Sigmoid colon (tissue), 7 donors: Measurements from ENCODE around the gene KCNQ5. TPM values are rescaled to one million over a fixed set of nuclear protein-coding genes. Genes with fewer than 3 reads are reported as not detected.

Source experiments
- DNase-seq: peaks from one replicate; pipeline ENCODE4 v3.0.0-alpha.2; 2019
- H3K27ac ChIP-seq, 4 donors: fragments of 200-600 bp; sonication (generic); one replicate each; pipeline ENCODE4 v1.5.1; 2016 to 2019; ENCODE audit warnings: mild to moderate bottlenecking in 1 of 4
- H3K27me3 ChIP-seq, 3 donors: fragments of 200-600 bp; sonication (generic); one replicate each; pipeline ENCODE4 v1.5.1; 2019; ENCODE audit warnings: mild to moderate bottlenecking in 1 of 3
- H3K36me3 ChIP-seq, 4 donors: fragments of 200-600 bp; sonication (generic); one replicate each; pipeline ENCODE4 v1.5.1; 2016 to 2019
- H3K4me1 ChIP-seq, 4 donors: fragments of 200-600 bp; sonication (generic); one replicate each; pipeline ENCODE4 v1.5.1; 2017 to 2019
- H3K4me3 ChIP-seq, 4 donors: fragments of 200-600 bp; sonication (generic); one replicate each; pipeline ENCODE4 v1.5.1; 2017 to 2019; ENCODE audit warnings: mild to moderate bottlenecking in 2 of 4, moderate library complexity in 1 of 4
- H3K9me3 ChIP-seq, 4 donors: fragments of 200-600 bp in 3 of 4; sonication (generic) in 3 of 4; one replicate each; pipeline versions ENCODE4 v1.5.1 to v1.6.1; 2013 to 2019
- CTCF ChIP-seq, 4 experiments: fragments of 450-650 bp in 3 of 4; fragments of 200-600 bp in 1 of 4; IDR thresholded peaks; one replicate each; pipeline ENCODE4 v1.5.1; 2016 to 2019; ENCODE audit warnings: antibody characterized with exemption in 4 of 4, mild to moderate bottlenecking in 3 of 4, moderate library complexity in 2 of 4
- EP300 ChIP-seq, 4 donors: sonication (generic); formaldehyde crosslinking; IDR thresholded peaks; one replicate each; pipeline ENCODE4 v1.6.1; 2017; ENCODE audit warnings: antibody characterized with exemption in 4 of 4
- POLR2A ChIP-seq, 2 donors: fragments of 450-650 bp; IDR thresholded peaks; one replicate each; pipeline ENCODE4 v1.6.1; 2016; ENCODE audit warnings: antibody characterized with exemption in 2 of 2, mild to moderate bottlenecking in 2 of 2, moderate library complexity in 2 of 2
- POLR2AphosphoS5 ChIP-seq, 4 donors: sonication (generic); formaldehyde crosslinking; IDR thresholded peaks; one replicate each; pipeline ENCODE4 v1.6.1; 2017; ENCODE audit warnings: antibody characterized with exemption in 4 of 4
- WGBS, 2 donors: extraction: QIAGEN DNeasy Blood & Tissue Kit; methylation state at CpG; one replicate each; pipeline ENCODE4 v1.1.7; 2013; 5-methylcytosine and 5-hydroxymethylcytosine counted together
- intact Hi-C: fragments of 100-400 bp; cut with DNase I; formaldehyde crosslinking; loops from one replicate; pipeline ENCODE4 v1.15.1; 2023
- polyA plus RNA-seq, 3 donors: library from polyadenylated mRNA; stranded (reverse); fragments of 200-250 nt; gene quantifications; one replicate each; pipeline ENCODE4 v1.2.3, GENCODE V29; 2013
- total RNA-seq, 4 donors: library from RNA; depleted of rRNA; stranded (reverse); fragments of >200 nt; gene quantifications; one replicate each; pipeline ENCODE4 v1.1.0, GENCODE V29; 2016
- donor health status: healthy with polysubstance abuse.
- donor health status: Bipolar disorder and iron deficiency.
- donor health status: healthy.

The KCNQ5 gene
- total and polyA plus RNA-seq, 7 donors, result 0.49 to 2.1 (median 1.1) TPM; not detected in 2

- no peaks in the 10 kb centered on the region for H3K9me3 ChIP-seq
- no peak for DNase-seq
- intact Hi-C loops, result no loop called here
- TF ChIP-seq POLR2A (IDR thresholded peaks at IDR 0.05) (no peak), EP300 (IDR thresholded peaks at IDR 0.05) (no peak), CTCF (IDR thresholded peaks at IDR 0.05) (no peak), POLR2AphosphoS5 (IDR thresholded peaks at IDR 0.05) (no peak)
- no peaks in the 10 kb centered on the region for H3K36me3 ChIP-seq
- WGBS, 2 donors, result 77% methylated on average over 4 of the region's 4 CpGs
- H3K27ac ChIP-seq, result no peak overlapping the region
- no peak overlapping the region for H3K4me3 ChIP-seq
- H3K27me3 ChIP-seq, result no peaks in the 10 kb centered on the region
- no peaks in the 10 kb centered on the region for H3K4me1 ChIP-seq
These were observed 466.4 kb downstream of the KCNQ5 start for GRCh38 chr6:73088138-73088813.

- no peak for DNase-seq
- Histone ChIP-seq H3K27me3 (no peaks in the 10 kb centered on the region), H3K9me3 (no peaks in the 10 kb centered on the region), H3K36me3 (no peaks in the 10 kb centered on the region), H3K4me3 (no peak overlapping the region), H3K27ac (no peak overlapping the region), H3K4me1 (peaks cover 0 to 25% (median 6%) of the 10 kb centered on the region in 4 donors)
- intact Hi-C loops, result no loop called here
- TF ChIP-seq CTCF (IDR thresholded peaks at IDR 0.05) (no peak), EP300 (IDR thresholded peaks at IDR 0.05) (no peak), POLR2A (IDR thresholded peaks at IDR 0.05) (no peak), POLR2AphosphoS5 (IDR thresholded peaks at IDR 0.05) (no peak)
- WGBS, 2 donors, result 45 to 46% methylated on average over 4 of the region's 4 CpGs
These were observed 483.1 kb downstream of the KCNQ5 start for GRCh38 chr6:73104921-73105320.

- Histone ChIP-seq H3K9me3 (no peaks in the 10 kb centered on the region), H3K4me3 (no peak overlapping the region), H3K36me3 (no peaks in the 10 kb centered on the region), H3K27me3 (no peaks in the 10 kb centered on the region), H3K4me1 (peaks cover 0 to 32% (median 9%) of the 10 kb centered on the region in 4 donors), H3K27ac (no peak overlapping the region)
- 66 to 85% methylated on average over 1 of the region's 1 CpG for WGBS, 2 donors
- intact Hi-C loops, result no loop called here
- TF ChIP-seq CTCF (IDR thresholded peaks at IDR 0.05), result no peak
- no peak for TF ChIP-seq POLR2AphosphoS5 (IDR thresholded peaks at IDR 0.05)
- TF ChIP-seq EP300 (IDR thresholded peaks at IDR 0.05), result no peak
- no peak for TF ChIP-seq POLR2A (IDR thresholded peaks at IDR 0.05)
- no peak for DNase-seq
These were observed 485.2 kb downstream of the KCNQ5 start for GRCh38 chr6:73107016-73107415.

GRCh38 chr6:73108949-73109348, 487.1 kb downstream of the KCNQ5 start:
- no peaks in the 10 kb centered on the region for H3K9me3 ChIP-seq
- intact Hi-C loops, result no loop called here
- TF ChIP-seq POLR2AphosphoS5 (IDR thresholded peaks at IDR 0.05) (peak in 3 of 4 donors; percentile 8 to 74 (median 55)), POLR2A (IDR thresholded peaks at IDR 0.05) (no peak), CTCF (IDR thresholded peaks at IDR 0.05) (no peak)
- WGBS, 2 donors, result 82 to 87% methylated on average over 3 of the region's 3 CpGs
- peaks cover 0 to 32% (median 9%) of the 10 kb centered on the region in 4 donors for H3K4me1 ChIP-seq
- no peak overlapping the region for H3K4me3 ChIP-seq
- no peak overlapping the region for H3K27ac ChIP-seq
- no peaks in the 10 kb centered on the region for H3K36me3 ChIP-seq
- H3K27me3 ChIP-seq, result no peaks in the 10 kb centered on the region
- DNase-seq, result no peak

- TF ChIP-seq CTCF (IDR thresholded peaks at IDR 0.05) (no peak), POLR2A (IDR thresholded peaks at IDR 0.05) (no peak), EP300 (IDR thresholded peaks at IDR 0.05) (no peak), POLR2AphosphoS5 (IDR thresholded peaks at IDR 0.05) (peak in 1 of 4 donors; percentile 21)
- no peak overlapping the region for H3K27ac ChIP-seq
- intact Hi-C loops, result no loop called here
- no peaks in the 10 kb centered on the region for H3K27me3 ChIP-seq
- WGBS, 2 donors, result 37 to 47% methylated on average over 3 of the region's 3 CpGs
- DNase-seq, result no peak
- no peaks in the 10 kb centered on the region for H3K36me3 ChIP-seq
- no peaks in the 10 kb centered on the region for H3K9me3 ChIP-seq
- peaks cover 0 to 28% (median 9%) of the 10 kb centered on the region in 4 donors for H3K4me1 ChIP-seq
- H3K4me3 ChIP-seq, result no peak overlapping the region
These were observed 487.8 kb downstream of the KCNQ5 start for GRCh38 chr6:73109659-73110058.
